ENCODE data around the gene U2SURP.
"Not testable (repeated sequence)": the region's sequence is repeated elsewhere in the genome, so short reads cannot be mapped to it uniquely, and the experiment has no call there.

Gene U2SURP

GRCh38 chr3:143073983-143074382, 72.6 kb downstream of the U2SURP start:
- DNase-seq: not testable (repeated sequence)

- DNase-seq: no peak
These were observed 77.5 kb downstream of the U2SURP start for GRCh38 chr3:143078883-143079282.

DNA sequence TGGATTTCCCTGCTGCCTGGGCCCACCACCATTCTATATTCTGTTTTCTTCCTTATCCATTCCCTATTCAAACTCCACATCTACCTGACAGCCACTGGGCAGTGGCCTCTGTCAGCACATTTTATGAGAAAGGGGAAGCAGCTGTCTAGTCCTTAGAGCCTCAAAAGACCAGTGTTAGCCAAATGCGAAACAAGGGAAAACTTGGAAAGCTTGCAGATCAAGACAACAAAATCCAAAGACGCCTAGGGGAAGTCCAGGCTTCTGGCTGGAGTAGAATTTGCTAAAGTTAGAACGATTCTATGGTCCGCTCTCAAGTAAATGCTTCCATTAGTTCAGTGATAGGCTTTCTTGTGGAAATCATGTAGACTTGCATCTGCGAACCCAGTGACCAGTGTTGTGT, 78.8 kb downstream of the U2SURP start:
- no peak for DNase-seq

DNA sequence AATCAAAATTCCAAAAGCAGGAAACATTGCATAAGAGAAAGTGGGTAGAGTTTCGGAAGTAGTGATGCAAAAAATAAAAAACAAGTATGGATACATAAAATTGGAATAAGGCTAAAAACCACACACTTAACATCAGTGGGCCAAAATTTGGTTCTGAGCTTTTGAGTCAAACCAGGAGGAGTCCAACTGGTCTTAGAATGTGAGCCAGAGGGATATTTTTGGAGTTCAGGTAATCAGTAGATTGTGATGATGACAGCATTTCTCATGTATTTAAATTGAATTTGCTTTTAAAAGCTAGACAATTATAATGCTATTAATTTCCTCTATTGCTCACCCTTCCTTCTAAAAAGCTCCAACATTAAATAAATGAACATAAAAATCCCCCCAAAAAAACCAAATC, 80.0 kb downstream of the U2SURP start:
- no peak for DNase-seq

DNA sequence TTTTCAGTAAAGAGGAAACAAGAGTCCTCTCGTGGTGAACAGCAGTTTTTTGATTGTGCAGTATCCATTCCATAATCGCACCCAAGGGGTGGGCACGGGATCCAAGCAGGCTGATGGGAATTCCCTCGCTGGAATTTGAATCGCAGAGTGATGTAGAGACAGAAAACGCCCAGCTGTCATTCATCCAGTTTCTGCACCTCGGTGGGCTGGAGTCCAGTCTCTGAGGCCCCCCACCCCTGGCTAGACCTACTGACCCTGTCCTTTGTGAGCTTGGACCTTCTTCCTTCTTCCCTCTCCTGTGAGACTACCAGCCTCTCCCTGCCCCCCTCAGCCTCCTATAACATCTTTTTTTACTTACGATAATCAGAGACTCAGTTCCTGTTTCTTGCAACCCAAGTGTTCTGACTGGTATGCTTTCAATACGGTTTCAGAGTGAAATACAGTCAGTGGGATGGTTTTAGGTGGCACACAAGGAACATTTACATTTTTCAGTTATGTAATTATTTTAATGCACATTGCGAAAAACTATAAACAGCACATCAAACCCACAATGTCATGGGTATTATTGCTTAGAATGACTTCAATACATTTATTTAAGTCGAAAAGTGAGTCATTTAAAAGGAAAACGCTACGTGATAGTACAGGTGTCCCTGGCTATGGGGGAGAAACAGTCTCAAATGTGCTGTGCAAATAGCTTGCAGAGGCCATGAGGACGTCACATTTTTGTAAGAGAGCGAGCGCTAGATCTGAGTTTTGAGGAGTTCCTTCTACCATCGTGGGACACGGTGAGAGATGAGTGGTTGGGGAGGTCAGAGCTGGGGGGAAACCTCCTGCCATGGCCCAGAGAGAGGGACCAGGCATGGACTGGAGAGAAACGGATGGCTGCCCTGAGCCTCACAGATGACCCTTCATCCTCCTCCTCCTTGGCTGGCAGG, 80.7 kb downstream of the U2SURP start:
- peak; percentile 15 for DNase-seq

DNA sequence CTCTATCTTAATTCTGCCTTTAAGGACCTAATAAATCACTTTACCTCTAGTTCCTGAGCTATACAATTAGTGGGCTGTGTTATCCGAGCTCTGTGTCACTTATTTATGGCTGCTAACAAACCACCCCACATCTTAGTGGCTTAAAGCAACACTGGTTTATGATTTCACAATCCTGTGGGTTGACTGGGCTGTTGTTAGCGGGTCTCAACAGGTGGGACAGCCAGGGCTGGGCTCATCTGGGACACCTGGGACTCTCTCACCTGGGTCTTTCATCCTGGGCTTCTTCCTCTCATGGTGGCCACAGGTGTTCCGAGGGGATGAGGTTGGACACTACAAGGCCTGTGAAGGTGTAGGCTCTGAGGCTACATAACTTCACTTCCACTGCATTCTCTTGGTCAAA, 82.4 kb downstream of the U2SURP start:
- DNase-seq: no peak

- no peak for DNase-seq
These were observed 83.7 kb downstream of the U2SURP start for GRCh38 chr3:143084856-143085731.

GRCh38 chr3:143088835-143089234, 87.5 kb downstream of the U2SURP start:
- no peak for DNase-seq

GRCh38 chr3:143089965-143090364, 88.6 kb downstream of the U2SURP start:
- DNase-seq: no peak

GRCh38 chr3:143090486-143090885, 89.1 kb downstream of the U2SURP start:
- no peak for DNase-seq

GRCh38 chr3:143090976-143091837, 89.8 kb downstream of the U2SURP start:
- no peak for DNase-seq

DNA sequence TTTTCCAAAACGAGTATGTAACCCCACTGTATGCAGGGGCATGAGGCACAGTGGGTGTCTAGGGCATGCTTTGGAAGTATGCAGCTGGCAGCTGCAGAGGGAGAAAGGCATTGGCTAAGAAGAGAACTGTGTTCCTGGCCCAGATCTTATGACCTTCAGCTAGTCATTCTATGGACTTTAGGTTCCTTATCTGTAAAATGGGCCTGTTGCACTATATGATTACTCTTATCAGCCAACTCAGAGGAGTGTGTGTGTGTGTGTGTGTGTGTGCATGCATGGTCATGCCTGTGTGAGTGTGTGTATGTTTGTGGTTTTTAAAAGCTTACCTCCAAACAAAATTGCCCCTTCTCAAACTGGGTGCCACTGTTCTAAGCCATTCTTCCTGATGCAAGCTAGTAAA, 90.8 kb downstream of the U2SURP start:
- no peak for DNase-seq

DNA sequence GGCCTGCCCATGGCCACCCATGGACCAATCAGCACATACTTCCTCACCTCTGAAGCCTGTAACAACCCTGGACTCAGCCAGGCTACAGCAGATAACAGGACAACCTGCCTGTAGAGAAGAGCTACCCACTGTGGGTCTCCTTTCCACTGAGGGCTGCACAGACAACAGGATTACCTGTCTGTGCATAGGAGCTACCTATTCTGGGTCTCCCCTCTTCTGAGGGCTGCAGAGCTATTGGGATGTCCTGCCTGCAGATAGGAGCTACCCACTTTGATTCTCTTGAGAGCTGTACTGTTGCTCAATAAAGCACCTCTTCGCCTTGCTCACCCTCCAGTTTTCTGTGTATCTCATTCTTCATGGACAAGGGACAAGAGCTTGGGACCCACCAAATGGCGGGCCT, 94.4 kb downstream of the U2SURP start:
- no peak for DNase-seq

GRCh38 chr3:143098032-143098764, 96.8 kb downstream of the U2SURP start:
- no peak for DNase-seq

- DNase-seq: no peak
These were observed 97.8 kb downstream of the U2SURP start for GRCh38 chr3:143099210-143099609.

GRCh38 chr3:143099690-143100089, 98.3 kb downstream of the U2SURP start:
- DNase-seq: no peak

DNA sequence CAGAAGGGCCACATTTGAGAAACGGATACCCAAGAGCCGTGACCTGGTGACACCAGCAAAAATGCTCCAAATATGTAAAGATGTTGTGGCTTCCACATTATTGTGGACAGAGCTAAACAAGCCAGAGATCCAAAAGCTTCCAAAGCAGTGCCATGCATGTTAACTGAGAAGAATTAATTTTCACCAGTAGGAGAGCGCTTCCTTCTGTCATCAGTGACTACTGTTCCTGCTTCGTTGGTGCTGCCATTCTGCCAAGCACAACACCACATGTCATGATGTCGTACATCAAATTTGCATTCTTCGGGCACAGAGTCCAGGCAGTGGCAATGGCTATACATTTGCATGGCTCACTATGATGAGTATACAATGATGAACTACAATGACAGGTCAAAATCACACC, 99.1 kb downstream of the U2SURP start:
- DNase-seq: no peak

- no peak for DNase-seq
These were observed 100.5 kb downstream of the U2SURP start for GRCh38 chr3:143101792-143102381.

- no peak for DNase-seq
These were observed 102.3 kb downstream of the U2SURP start for GRCh38 chr3:143103652-143104051.

- DNase-seq: no peak
These were observed 103.8 kb downstream of the U2SURP start for GRCh38 chr3:143105170-143105569.

- no peak for DNase-seq
These were observed 108.5 kb downstream of the U2SURP start for GRCh38 chr3:143109861-143110260.

All from activated naive CD4-positive, alpha-beta T cell treated with Interleukin-2 at 50 U/mL for 16 hours (primary cell).